ENCODE measurements around the gene IQCM.
"Not testable (repeated sequence)": the region's sequence is repeated elsewhere in the genome, so short reads cannot be mapped to it uniquely, and the experiment has no call there.

IQCM gene

GRCh38 chr4:149555146-149555545 lies 260.5 kb downstream of the IQCM start:
- no peak for DNase-seq

GRCh38 chr4:149553959-149554520 lies 261.6 kb downstream of the IQCM start:
- DNase-seq: no peak

- no peak for DNase-seq
These were observed 263.0 kb downstream of the IQCM start for GRCh38 chr4:149552601-149553000.

- DNase-seq: no peak
These were observed 265.7 kb downstream of the IQCM start for GRCh38 chr4:149549911-149550310.

- no peak for DNase-seq
These were observed 280.9 kb downstream of the IQCM start for GRCh38 chr4:149534779-149535178.

GRCh38 chr4:149531861-149532260 lies 283.8 kb downstream of the IQCM start:
- no peak for DNase-seq

GRCh38 chr4:149523039-149523438 lies 292.6 kb downstream of the IQCM start:
- DNase-seq: no peak

GRCh38 chr4:149521611-149522425 lies 293.8 kb downstream of the IQCM start:
- DNase-seq: no peak

- no peak for DNase-seq
These were observed 297.2 kb downstream of the IQCM start for GRCh38 chr4:149518471-149518870.

- DNase-seq: no peak
These were observed 302.6 kb downstream of the IQCM start for GRCh38 chr4:149513081-149513480.

- no peak for DNase-seq
These were observed 303.1 kb downstream of the IQCM start for GRCh38 chr4:149512501-149512900.

- DNase-seq: no peak
These were observed 303.9 kb downstream of the IQCM start for GRCh38 chr4:149511558-149512298.

- not testable (repeated sequence) for DNase-seq
These were observed 308.3 kb downstream of the IQCM start for GRCh38 chr4:149507309-149507708.

GRCh38 chr4:149500806-149501205 lies 314.8 kb downstream of the IQCM start:
- no peak for DNase-seq

GRCh38 chr4:149499726-149500125 lies 315.9 kb downstream of the IQCM start:
- no peak for DNase-seq

- no peak for DNase-seq
These were observed 317.4 kb downstream of the IQCM start for GRCh38 chr4:149498246-149498645.

GRCh38 chr4:149493492-149493891 lies 322.2 kb downstream of the IQCM start:
- no peak for DNase-seq

- DNase-seq: no peak
These were observed 326.3 kb downstream of the IQCM start for GRCh38 chr4:149489321-149489720.

GRCh38 chr4:149486861-149487260 lies 328.8 kb downstream of the IQCM start:
- DNase-seq: no peak

- not testable (repeated sequence) for DNase-seq
These were observed 347.0 kb downstream of the IQCM start for GRCh38 chr4:149468669-149469068.

- DNase-seq: no peak
These were observed 349.2 kb downstream of the IQCM start for GRCh38 chr4:149466446-149466845.

- no peak for DNase-seq
These were observed 349.7 kb downstream of the IQCM start for GRCh38 chr4:149465955-149466354.

GRCh38 chr4:149443537-149443936 lies 372.1 kb downstream of the IQCM start:
- DNase-seq: no peak

GRCh38 chr4:149441338-149441737 lies 374.3 kb downstream of the IQCM start:
- no peak for DNase-seq
